D721Med (cell line): ENCODE measurements around the gene CALY.
A peak's percentile ranks its signal among the peaks of the same experiment; 100 is the strongest.

Experiments used
- DNase-seq: peaks from one replicate; pipeline ENCODE4 v3.0.0; 2011; ENCODE audit warnings: low spot score; ENCODE audit not compliant: insufficient read length
- FAIRE-seq: peaks from 2 replicates; lab custom pipeline; 2011; peaks lifted over from hg19 to GRCh38; lab: Jason Lieb, UNC
- CTCF ChIP-seq: IDR thresholded peaks from 2 replicates; pipeline ENCODE4 v1.5.1; 2012; ENCODE audit warnings: mild to moderate bottlenecking, control low read depth; ENCODE audit not compliant: insufficient read depth; ENCODE audit errors: missing control alignments

The CALY gene

DNA sequence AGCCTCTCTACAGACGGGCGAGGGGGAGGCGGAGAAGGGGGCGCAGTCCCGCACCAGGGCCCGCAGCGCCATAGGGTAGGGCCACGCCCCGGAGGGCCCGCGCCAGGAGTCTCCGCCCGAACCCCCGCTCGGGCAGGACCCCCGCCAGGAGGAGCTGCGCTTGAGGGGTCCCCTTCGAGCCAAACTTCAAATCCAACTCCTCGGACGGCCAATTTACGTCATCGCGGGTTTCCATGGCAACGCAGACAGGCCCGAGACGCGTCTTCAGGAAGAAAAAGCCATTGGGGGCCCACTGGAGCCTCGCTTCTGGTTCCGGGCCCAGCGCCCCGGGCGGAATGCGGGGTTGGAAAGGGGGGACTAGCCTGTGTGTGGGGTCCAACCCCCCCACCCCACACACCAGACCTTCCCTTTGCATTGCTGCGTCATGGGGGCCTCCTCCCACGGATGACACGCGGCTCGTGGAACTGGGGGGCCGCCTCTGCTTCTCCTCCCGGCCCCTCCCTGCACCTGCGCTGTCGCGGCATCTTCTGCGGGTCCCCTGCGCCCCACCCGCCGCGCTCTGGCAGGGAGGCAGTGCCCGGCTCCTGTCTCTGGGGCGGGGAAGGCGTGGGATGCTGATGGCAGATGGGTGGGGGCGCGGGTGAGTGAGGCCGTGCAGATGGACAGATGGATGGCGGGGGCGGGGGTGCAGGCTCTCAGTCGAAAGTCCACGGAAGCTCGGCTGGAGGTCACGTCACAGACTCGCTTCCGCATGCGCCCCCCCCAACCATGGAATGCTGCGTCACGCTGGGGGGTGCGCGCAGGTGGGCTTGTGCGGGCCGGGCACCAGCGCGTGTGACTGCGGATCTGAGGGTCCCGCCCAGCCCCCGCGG lies 1.2 kb downstream of the CALY start:
- TF ChIP-seq CTCF = no peak
- FAIRE-seq (no peak), DNase-seq (no peak)

DNA sequence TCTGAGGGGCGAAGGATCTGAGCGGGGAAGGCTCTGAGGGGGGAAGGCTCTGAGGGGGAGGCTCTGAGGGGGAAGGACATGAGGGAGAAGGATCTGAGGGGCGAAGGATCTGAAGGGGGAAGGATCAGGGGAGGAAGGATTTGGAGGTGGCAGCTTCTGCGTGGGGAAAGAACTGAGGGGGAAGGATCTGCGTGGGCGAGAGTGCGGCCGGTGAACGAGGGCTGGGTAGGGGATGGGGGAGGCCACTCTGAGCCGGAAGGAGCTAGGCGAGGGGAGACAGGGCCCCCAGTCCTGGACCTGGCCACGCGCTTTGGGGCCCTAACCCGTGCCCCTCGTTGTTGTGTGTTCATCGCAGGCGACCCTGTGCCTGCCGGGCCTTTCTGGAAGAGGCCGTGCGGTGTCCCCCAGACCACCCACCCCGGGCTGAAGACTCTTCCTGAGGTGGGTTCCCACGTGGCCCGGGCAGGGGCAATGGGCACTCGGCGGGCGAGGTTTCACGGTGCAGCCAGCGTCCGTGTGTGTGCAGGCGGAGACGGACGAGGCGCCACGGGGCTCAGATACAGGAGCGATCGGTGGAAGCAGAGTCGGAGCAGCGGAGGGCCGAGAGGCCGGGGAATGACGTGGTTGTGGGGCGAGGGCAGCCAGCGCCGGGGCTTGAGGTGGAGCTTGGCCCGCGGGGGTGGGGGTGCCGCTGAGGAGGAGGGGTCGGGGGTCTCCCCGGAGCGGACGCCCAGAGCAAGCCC lies 2.0 kb downstream of the CALY start:
- TF ChIP-seq CTCF = no peak
- DNase-seq = no peak
- FAIRE-seq = no peak

- DNase-seq (no peak), FAIRE-seq (no peak)
- no peak for TF ChIP-seq CTCF
Measured at GRCh38 chr10:133332936-133333699, 3.6 kb downstream of the CALY start.

- no peak for FAIRE-seq
- peak; percentile 85 for TF ChIP-seq CTCF
- DNase-seq = peak; percentile 77
Measured at GRCh38 chr10:133329491-133330202, 7.0 kb downstream of the CALY start.

GRCh38 chr10:133328358-133329343 lies 8.0 kb downstream of the CALY start:
- no peak for FAIRE-seq
- TF ChIP-seq CTCF = no peak
- no peak for DNase-seq
